HEK293 (cell line): Measurements from ENCODE around the gene COQ8B.

Source experiments
- FEZF1 ChIP-seq: fragments of 450-650 bp; formaldehyde crosslinking; IDR thresholded peaks from 2 replicates; pipeline ENCODE4 v1.5.1; 2016; ENCODE audit warnings: missing biosample characterization, missing genetic modification characterization
- GLI2 ChIP-seq: fragments of 450-650 bp; formaldehyde crosslinking; IDR thresholded peaks from 2 replicates; pipeline ENCODE4; 2017; ENCODE audit warnings: missing biosample characterization, missing genetic modification characterization, low read depth, borderline replicate concordance
- GLIS1 ChIP-seq: fragments of 450-650 bp; formaldehyde crosslinking; IDR thresholded peaks from 2 replicates; pipeline ENCODE4 v1.5.1; 2016; ENCODE audit warnings: missing biosample characterization, missing genetic modification characterization
- GLIS2 ChIP-seq: fragments of 450-650 bp; formaldehyde crosslinking; IDR thresholded peaks from 2 replicates; pipeline ENCODE4 v1.5.1; 2016; ENCODE audit warnings: missing biosample characterization, missing genetic modification characterization
- KLF8 ChIP-seq: fragments of 450-650 bp; formaldehyde crosslinking; IDR thresholded peaks from 2 replicates; pipeline ENCODE4 v1.5.1; 2016; ENCODE audit warnings: missing biosample characterization, missing genetic modification characterization
- PRDM2 ChIP-seq: fragments of 450-650 bp; formaldehyde crosslinking; IDR thresholded peaks from 2 replicates; pipeline ENCODE4 v1.5.1; 2016; ENCODE audit warnings: missing biosample characterization, missing genetic modification characterization, borderline replicate concordance
- SP3 ChIP-seq: fragments of 450-650 bp; formaldehyde crosslinking; IDR thresholded peaks from 2 replicates; pipeline ENCODE4 v1.5.1; 2016; ENCODE audit warnings: missing biosample characterization, missing genetic modification characterization
- TRIM28 ChIP-seq: IDR thresholded peaks from 2 replicates; pipeline ENCODE4 v1.6.1; 2011; ENCODE audit warnings: low read length, control low read depth, borderline replicate concordance
- ZBTB17 ChIP-seq: fragments of 450-650 bp; formaldehyde crosslinking; IDR thresholded peaks from 2 replicates; pipeline ENCODE4 v1.5.1; 2016; ENCODE audit warnings: missing biosample characterization, missing genetic modification characterization
- ZBTB7A ChIP-seq: fragments of 450-650 bp; formaldehyde crosslinking; IDR thresholded peaks from 2 replicates; pipeline ENCODE4 v1.5.1; 2016; ENCODE audit warnings: low read depth, missing biosample characterization, missing genetic modification characterization
- ZFP37 ChIP-seq: fragments of 450-650 bp; formaldehyde crosslinking; IDR thresholded peaks from 2 replicates; pipeline ENCODE4 v1.5.1; 2016; ENCODE audit warnings: missing biosample characterization, missing genetic modification characterization
- ZNF10 ChIP-seq: fragments of 450-650 bp; formaldehyde crosslinking; IDR thresholded peaks from 2 replicates; pipeline ENCODE4 v1.5.1; 2017; ENCODE audit warnings: missing biosample characterization, missing genetic modification characterization
- ZNF146 ChIP-seq: fragments of 450-650 bp; formaldehyde crosslinking; IDR thresholded peaks from 2 replicates; pipeline ENCODE4 v1.5.1; 2016; ENCODE audit warnings: missing biosample characterization, missing genetic modification characterization
- ZNF211 ChIP-seq: fragments of 450-650 bp; formaldehyde crosslinking; IDR thresholded peaks from 2 replicates; pipeline ENCODE4 v1.5.1; 2016; ENCODE audit warnings: low read depth, missing biosample characterization, missing genetic modification characterization
- ZNF221 ChIP-seq: fragments of 450-650 bp; formaldehyde crosslinking; IDR thresholded peaks from 2 replicates; pipeline ENCODE4 v1.5.1; 2017; ENCODE audit warnings: missing biosample characterization, missing genetic modification characterization, borderline replicate concordance
- ZNF223 ChIP-seq: fragments of 450-650 bp; formaldehyde crosslinking; IDR thresholded peaks from 2 replicates; pipeline ENCODE4 v1.5.1; 2016; ENCODE audit warnings: missing biosample characterization, missing genetic modification characterization
- ZNF24 ChIP-seq: fragments of 450-650 bp; formaldehyde crosslinking; IDR thresholded peaks from 2 replicates; pipeline ENCODE4 v1.5.1; 2016; ENCODE audit warnings: missing biosample characterization, missing genetic modification characterization
- ZNF48 ChIP-seq: fragments of 450-650 bp; formaldehyde crosslinking; IDR thresholded peaks from 2 replicates; pipeline ENCODE4 v1.5.1; 2016; ENCODE audit warnings: missing biosample characterization, missing genetic modification characterization
- ZNF530 ChIP-seq: fragments of 450-650 bp; formaldehyde crosslinking; IDR thresholded peaks from 2 replicates; pipeline ENCODE4 v1.5.1; 2016; ENCODE audit warnings: low read depth, missing biosample characterization, missing genetic modification characterization
- ZNF629 ChIP-seq: fragments of 450-650 bp; formaldehyde crosslinking; IDR thresholded peaks from 2 replicates; pipeline ENCODE4 v1.5.1; 2017; ENCODE audit warnings: missing biosample characterization, missing genetic modification characterization
- ZNF76 ChIP-seq: fragments of 450-650 bp; formaldehyde crosslinking; IDR thresholded peaks from 2 replicates; pipeline ENCODE4; 2016; ENCODE audit warnings: low read depth, missing biosample characterization, missing genetic modification characterization, borderline replicate concordance
- ZNF768 ChIP-seq: fragments of 450-650 bp; formaldehyde crosslinking; IDR thresholded peaks from 2 replicates; pipeline ENCODE4 v1.5.1; 2018; ENCODE audit warnings: missing biosample characterization, mild to moderate bottlenecking, missing genetic modification characterization
- ZNF785 ChIP-seq: fragments of 450-650 bp; formaldehyde crosslinking; IDR thresholded peaks from 2 replicates; pipeline ENCODE4 v1.5.1; 2016; ENCODE audit warnings: missing biosample characterization, missing genetic modification characterization
- ZSCAN30 ChIP-seq: fragments of 450-650 bp; IDR thresholded peaks from 2 replicates; pipeline ENCODE4 v1.5.1; 2018; ENCODE audit warnings: missing biosample characterization, mild to moderate bottlenecking, missing genetic modification characterization, moderate library complexity
- TF ChIP-seq, protein P1 (sequence below): fragments of 450-650 bp; formaldehyde crosslinking; IDR thresholded peaks from 2 replicates; pipeline ENCODE4 v1.5.1; 2016; ENCODE audit warnings: missing biosample characterization, missing genetic modification characterization
- TF ChIP-seq, protein P2 (sequence below): fragments of 450-650 bp; formaldehyde crosslinking; IDR thresholded peaks from 2 replicates; pipeline ENCODE4 v1.5.1; 2016; ENCODE audit warnings: missing biosample characterization, missing genetic modification characterization
- TF ChIP-seq, protein P3 (sequence below): fragments of 450-650 bp; formaldehyde crosslinking; conservative IDR thresholded peaks from 2 replicates; pipeline ENCODE4 v1.5.1; 2016; ENCODE audit warnings: low read depth, missing biosample characterization, missing genetic modification characterization

COQ8B gene

GRCh38 chr19:40691421-40692211, 25.1 kb downstream of the COQ8B start (continued):
- TF ChIP-seq, protein P1, sequence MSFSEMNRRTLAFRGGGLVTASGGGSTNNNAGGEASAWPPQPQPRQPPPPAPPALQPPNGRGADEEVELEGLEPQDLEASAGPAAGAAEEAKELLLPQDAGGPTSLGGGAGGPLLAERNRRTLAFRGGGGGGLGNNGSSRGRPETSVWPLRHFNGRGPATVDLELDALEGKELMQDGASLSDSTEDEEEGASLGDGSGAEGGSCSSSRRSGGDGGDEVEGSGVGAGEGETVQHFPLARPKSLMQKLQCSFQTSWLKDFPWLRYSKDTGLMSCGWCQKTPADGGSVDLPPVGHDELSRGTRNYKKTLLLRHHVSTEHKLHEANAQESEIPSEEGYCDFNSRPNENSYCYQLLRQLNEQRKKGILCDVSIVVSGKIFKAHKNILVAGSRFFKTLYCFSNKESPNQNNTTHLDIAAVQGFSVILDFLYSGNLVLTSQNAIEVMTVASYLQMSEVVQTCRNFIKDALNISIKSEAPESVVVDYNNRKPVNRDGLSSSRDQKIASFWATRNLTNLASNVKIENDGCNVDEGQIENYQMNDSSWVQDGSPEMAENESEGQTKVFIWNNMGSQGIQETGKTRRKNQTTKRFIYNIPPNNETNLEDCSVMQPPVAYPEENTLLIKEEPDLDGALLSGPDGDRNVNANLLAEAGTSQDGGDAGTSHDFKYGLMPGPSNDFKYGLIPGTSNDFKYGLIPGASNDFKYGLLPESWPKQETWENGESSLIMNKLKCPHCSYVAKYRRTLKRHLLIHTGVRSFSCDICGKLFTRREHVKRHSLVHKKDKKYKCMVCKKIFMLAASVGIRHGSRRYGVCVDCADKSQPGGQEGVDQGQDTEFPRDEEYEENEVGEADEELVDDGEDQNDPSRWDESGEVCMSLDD (tag by site-specific recombination), result peak; percentile 23; the same call in 1 of the 2 replicates
- TF ChIP-seq ZNF530, result no peak
- TF ChIP-seq ZNF768 (tag by site-specific recombination), result no peak
- TF ChIP-seq ZFP37 (tag by site-specific recombination), result no peak
- 0 out of 2 replicates have a peak, but pooled peaks have one; percentile 4 for TF ChIP-seq ZSCAN30
- no peak for TF ChIP-seq ZNF146 (tag by site-specific recombination)
- TF ChIP-seq ZNF48, result no peak
- TF ChIP-seq ZNF211 (tag by site-specific recombination), result no peak
- no peak for TF ChIP-seq GLI2
- no peak for TF ChIP-seq FEZF1 (tag by site-specific recombination)
- TF ChIP-seq, protein P2, sequence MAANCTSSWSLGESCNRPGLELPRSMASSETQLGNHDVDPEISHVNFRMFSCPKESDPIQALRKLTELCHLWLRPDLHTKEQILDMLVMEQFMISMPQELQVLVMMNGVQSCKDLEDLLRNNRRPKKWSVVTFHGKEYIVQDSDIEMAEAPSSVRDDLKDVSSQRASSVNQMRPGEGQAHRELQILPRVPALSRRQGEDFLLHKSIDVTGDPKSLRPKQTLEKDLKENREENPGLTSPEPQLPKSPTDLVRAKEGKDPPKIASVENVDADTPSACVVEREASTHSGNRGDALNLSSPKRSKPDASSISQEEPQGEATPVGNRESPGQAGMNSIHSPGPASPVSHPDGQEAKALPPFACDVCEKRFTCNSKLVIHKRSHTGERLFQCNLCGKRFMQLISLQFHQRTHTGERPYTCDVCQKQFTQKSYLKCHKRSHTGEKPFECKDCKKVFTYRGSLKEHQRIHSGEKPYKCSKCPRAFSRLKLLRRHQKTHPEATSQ (tag by site-specific recombination), result no peak
- TF ChIP-seq ZNF10 (tag by site-specific recombination), result peak; percentile 14; the same call in 1 of the 2 replicates
- TF ChIP-seq GLIS2 (tag by site-specific recombination), result peak; percentile 45; the same call in 1 of the 2 replicates
- TF ChIP-seq, protein P3, sequence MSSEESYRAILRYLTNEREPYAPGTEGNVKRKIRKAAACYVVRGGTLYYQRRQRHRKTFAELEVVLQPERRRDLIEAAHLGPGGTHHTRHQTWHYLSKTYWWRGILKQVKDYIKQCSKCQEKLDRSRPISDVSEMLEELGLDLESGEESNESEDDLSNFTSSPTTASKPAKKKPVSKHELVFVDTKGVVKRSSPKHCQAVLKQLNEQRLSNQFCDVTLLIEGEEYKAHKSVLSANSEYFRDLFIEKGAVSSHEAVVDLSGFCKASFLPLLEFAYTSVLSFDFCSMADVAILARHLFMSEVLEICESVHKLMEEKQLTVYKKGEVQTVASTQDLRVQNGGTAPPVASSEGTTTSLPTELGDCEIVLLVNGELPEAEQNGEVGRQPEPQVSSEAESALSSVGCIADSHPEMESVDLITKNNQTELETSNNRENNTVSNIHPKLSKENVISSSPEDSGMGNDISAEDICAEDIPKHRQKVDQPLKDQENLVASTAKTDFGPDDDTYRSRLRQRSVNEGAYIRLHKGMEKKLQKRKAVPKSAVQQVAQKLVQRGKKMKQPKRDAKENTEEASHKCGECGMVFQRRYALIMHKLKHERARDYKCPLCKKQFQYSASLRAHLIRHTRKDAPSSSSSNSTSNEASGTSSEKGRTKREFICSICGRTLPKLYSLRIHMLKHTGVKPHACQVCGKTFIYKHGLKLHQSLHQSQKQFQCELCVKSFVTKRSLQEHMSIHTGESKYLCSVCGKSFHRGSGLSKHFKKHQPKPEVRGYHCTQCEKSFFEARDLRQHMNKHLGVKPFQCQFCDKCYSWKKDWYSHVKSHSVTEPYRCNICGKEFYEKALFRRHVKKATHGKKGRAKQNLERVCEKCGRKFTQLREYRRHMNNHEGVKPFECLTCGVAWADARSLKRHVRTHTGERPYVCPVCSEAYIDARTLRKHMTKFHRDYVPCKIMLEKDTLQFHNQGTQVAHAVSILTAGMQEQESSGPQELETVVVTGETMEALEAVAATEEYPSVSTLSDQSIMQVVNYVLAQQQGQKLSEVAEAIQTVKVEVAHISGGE (tag by site-specific recombination), result no peak
- peak; percentile 96 for TF ChIP-seq ZNF223 (tag by site-specific recombination)
- peak; percentile 46 for TF ChIP-seq GLIS1
- TF ChIP-seq ZNF629 (tag by site-specific recombination), result no peak
- TF ChIP-seq ZBTB17 (tag by site-specific recombination), result no peak
- no peak for TF ChIP-seq PRDM2 (tag by site-specific recombination)
- no peak for TF ChIP-seq ZBTB7A (tag by site-specific recombination)
- TF ChIP-seq ZNF76 (tag by site-specific recombination), result no peak
- no peak for TF ChIP-seq KLF8 (tag by site-specific recombination)
- no peak for TF ChIP-seq ZNF221 (tag by site-specific recombination)
- no peak for TF ChIP-seq ZNF785
- TF ChIP-seq ZNF24 (tag by site-specific recombination), result no peak
- no peak for TF ChIP-seq TRIM28
- TF ChIP-seq SP3 (tag by site-specific recombination), result no peak
- TF ChIP-seq, all 188 proteins: peak for 16
